ENCODE results near the gene PABPC3. TPM values are rescaled to one million over a fixed set of nuclear protein-coding genes. Genes with fewer than 3 reads are reported as not detected.

PABPC3 gene
- total RNA-seq, 1 donor = under 0.01 TPM

- Histone ChIP-seq H3K27me3 (ENCODE audit: insufficient read depth, low read length) (no peaks in the 10 kb centered on the region), H4K20me1 (ENCODE audit: insufficient read depth, low read length) (no peaks in the 10 kb centered on the region), H2AFZ (ENCODE audit: low read length) (no peak overlapping the region), H3K9me3 (ENCODE audit: low read depth, low read length) (peaks cover 4% of the 10 kb centered on the region), H3K4me3 (ENCODE audit: insufficient read depth, low read length) (no peak overlapping the region), H3K4me2 (ENCODE audit: insufficient read depth, low read length) (no peak overlapping the region), H3K36me3 (ENCODE audit: insufficient read depth, low read length) (no peaks in the 10 kb centered on the region), H3K79me2 (ENCODE audit: insufficient read depth, low read length) (no peaks in the 10 kb centered on the region), H3K4me1 (ENCODE audit: insufficient read depth, low read length) (no peaks in the 10 kb centered on the region), H3K27ac (ENCODE audit: low read depth, low read length) (no peak overlapping the region)
- DNase-seq (ENCODE audit: insufficient read length, low spot score, missing footprints) = no peak
- TF ChIP-seq CTCF (IDR thresholded peaks at IDR 0.05; ENCODE audit: extremely low read depth, low read depth, low read length) = no peak
Observed at GRCh38 chr13:25131881-25132420, 36.0 kb downstream of the PABPC3 start.

- Histone ChIP-seq H3K79me2 (ENCODE audit: insufficient read depth, low read length) (no peaks in the 10 kb centered on the region), H3K4me2 (ENCODE audit: insufficient read depth, low read length) (no peak overlapping the region), H3K4me3 (ENCODE audit: insufficient read depth, low read length) (no peak overlapping the region), H3K36me3 (ENCODE audit: insufficient read depth, low read length) (no peaks in the 10 kb centered on the region), H3K9me3 (ENCODE audit: low read depth, low read length) (peaks cover 4% of the 10 kb centered on the region), H3K4me1 (ENCODE audit: insufficient read depth, low read length) (no peaks in the 10 kb centered on the region), H2AFZ (ENCODE audit: low read length) (no peak overlapping the region), H3K27me3 (ENCODE audit: insufficient read depth, low read length) (no peaks in the 10 kb centered on the region), H4K20me1 (ENCODE audit: insufficient read depth, low read length) (no peaks in the 10 kb centered on the region), H3K27ac (ENCODE audit: low read depth, low read length) (no peak overlapping the region)
- TF ChIP-seq CTCF (IDR thresholded peaks at IDR 0.05; ENCODE audit: extremely low read depth, low read depth, low read length) = no peak
- DNase-seq (ENCODE audit: insufficient read length, low spot score, missing footprints) = no peak
Observed at GRCh38 chr13:25132751-25133390, 36.9 kb downstream of the PABPC3 start.

GRCh38 chr13:25135896-25136295 lies 40.0 kb downstream of the PABPC3 start:
- H4K20me1 ChIP-seq (ENCODE audit: insufficient read depth, low read length) = no peaks in the 10 kb centered on the region
- no peak overlapping the region for H3K4me2 ChIP-seq (ENCODE audit: insufficient read depth, low read length)
- no peak overlapping the region for H2AFZ ChIP-seq (ENCODE audit: low read length)
- DNase-seq (ENCODE audit: insufficient read length, low spot score, missing footprints) = no peak
- no peaks in the 10 kb centered on the region for H3K36me3 ChIP-seq (ENCODE audit: insufficient read depth, low read length)
- no peaks in the 10 kb centered on the region for H3K27me3 ChIP-seq (ENCODE audit: insufficient read depth, low read length)
- H3K4me3 ChIP-seq (ENCODE audit: insufficient read depth, low read length) = no peak overlapping the region
- H3K9me3 ChIP-seq (ENCODE audit: low read depth, low read length) = peaks cover 4% of the 10 kb centered on the region
- TF ChIP-seq CTCF (IDR thresholded peaks at IDR 0.05; ENCODE audit: extremely low read depth, low read depth, low read length) = no peak
- H3K79me2 ChIP-seq (ENCODE audit: insufficient read depth, low read length) = no peaks in the 10 kb centered on the region
- H3K27ac ChIP-seq (ENCODE audit: low read depth, low read length) = no peak overlapping the region
- H3K4me1 ChIP-seq (ENCODE audit: insufficient read depth, low read length) = no peaks in the 10 kb centered on the region

- Histone ChIP-seq H3K27ac (ENCODE audit: low read depth, low read length) (no peak overlapping the region), H3K4me1 (ENCODE audit: insufficient read depth, low read length) (no peaks in the 10 kb centered on the region), H3K4me3 (ENCODE audit: insufficient read depth, low read length) (no peak overlapping the region), H3K79me2 (ENCODE audit: insufficient read depth, low read length) (no peaks in the 10 kb centered on the region), H3K9me3 (ENCODE audit: low read depth, low read length) (peaks cover 4% of the 10 kb centered on the region), H2AFZ (ENCODE audit: low read length) (no peak overlapping the region), H3K4me2 (ENCODE audit: insufficient read depth, low read length) (no peak overlapping the region), H3K27me3 (ENCODE audit: insufficient read depth, low read length) (no peaks in the 10 kb centered on the region), H3K36me3 (ENCODE audit: insufficient read depth, low read length) (no peaks in the 10 kb centered on the region), H4K20me1 (ENCODE audit: insufficient read depth, low read length) (no peaks in the 10 kb centered on the region)
- no peak for DNase-seq (ENCODE audit: insufficient read length, low spot score, missing footprints)
- TF ChIP-seq CTCF (IDR thresholded peaks at IDR 0.05; ENCODE audit: extremely low read depth, low read depth, low read length) = no peak
Observed at GRCh38 chr13:25136880-25137787, 41.2 kb downstream of the PABPC3 start.
